T-helper 1 cell treated with Interleukin-12 subunit alpha and Interleukin-12 subunit beta and Interleukin-4 antibody, amounts not matched to agents 30 μg/mL and 1 μg/mL, for 36 hours (primary cell): Measurements from ENCODE around the gene IGHMBP2.

Experiments
- H3K27ac Mint-ChIP-seq: one replicate; pipeline ENCODE4 v1.8.0; 2021; ENCODE audit warnings: mild to moderate bottlenecking, mixed read lengths
- H3K27me3 Mint-ChIP-seq: one replicate; pipeline ENCODE4 v1.8.0; 2021; ENCODE audit warnings: low read depth, mixed read lengths
- H3K36me3 Mint-ChIP-seq: one replicate; pipeline ENCODE4 v1.8.0; 2021; ENCODE audit warnings: low read depth, mixed read lengths
- H3K4me1 Mint-ChIP-seq: one replicate; pipeline ENCODE4 v1.8.0; 2021; ENCODE audit warnings: low read depth, mixed read lengths
- H3K4me3 Mint-ChIP-seq: one replicate; pipeline ENCODE4 v1.8.0; 2021; ENCODE audit warnings: mild to moderate bottlenecking, moderate library complexity, mixed read lengths
- H3K9me3 Mint-ChIP-seq: one replicate; pipeline ENCODE4 v1.8.0; 2021; ENCODE audit warnings: mixed read lengths

The IGHMBP2 gene

DNA sequence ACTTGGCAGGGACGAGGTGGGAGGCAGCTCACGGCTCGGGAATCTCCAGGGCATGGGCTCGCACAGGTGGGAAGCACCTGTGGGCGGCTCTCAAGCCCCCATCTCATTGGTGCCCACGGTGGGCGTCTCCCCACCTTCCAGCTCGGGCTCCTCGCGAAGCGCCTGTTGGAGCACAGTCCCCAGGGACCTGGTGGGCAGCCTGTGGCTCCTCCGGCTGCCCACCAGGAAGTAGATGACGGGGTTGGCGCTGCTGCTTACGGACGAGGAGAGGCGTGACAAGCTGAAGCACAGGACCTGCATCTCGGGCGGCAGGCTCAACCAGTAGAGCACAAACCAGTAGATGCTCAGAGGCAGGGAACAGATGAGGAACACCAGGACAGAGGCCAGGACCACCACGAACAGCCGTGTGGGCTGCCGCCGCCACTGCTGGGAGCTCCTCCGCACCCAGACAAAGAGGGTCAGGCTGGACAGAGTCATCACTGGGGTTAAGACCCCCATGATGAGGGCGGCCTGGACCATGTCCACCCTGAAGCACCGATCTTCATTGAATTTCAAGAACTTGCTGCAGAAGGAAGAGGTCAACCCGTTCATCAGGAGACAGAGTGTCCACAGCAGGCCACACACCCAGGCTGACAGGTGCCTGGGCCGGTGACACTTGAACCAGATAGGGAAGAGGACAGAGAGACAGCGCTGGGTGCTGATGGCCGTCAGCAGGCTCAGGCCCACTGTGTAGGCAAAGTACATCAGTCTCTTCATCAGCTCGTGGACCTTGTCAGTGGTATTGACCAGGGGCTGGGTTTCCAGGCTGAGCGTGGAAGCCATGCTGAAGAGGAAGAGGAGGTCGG is 76.5 kb downstream of the IGHMBP2 start:
- H3K4me1 Mint-ChIP-seq = no peaks in the 10 kb centered on the region
- no peaks in the 10 kb centered on the region for H3K9me3 Mint-ChIP-seq
- H3K36me3 Mint-ChIP-seq = no peaks in the 10 kb centered on the region
- H3K4me3 Mint-ChIP-seq = no peak overlapping the region
- H3K27me3 Mint-ChIP-seq = peaks cover 6% of the 10 kb centered on the region
- H3K27ac Mint-ChIP-seq = no peak overlapping the region

DNA sequence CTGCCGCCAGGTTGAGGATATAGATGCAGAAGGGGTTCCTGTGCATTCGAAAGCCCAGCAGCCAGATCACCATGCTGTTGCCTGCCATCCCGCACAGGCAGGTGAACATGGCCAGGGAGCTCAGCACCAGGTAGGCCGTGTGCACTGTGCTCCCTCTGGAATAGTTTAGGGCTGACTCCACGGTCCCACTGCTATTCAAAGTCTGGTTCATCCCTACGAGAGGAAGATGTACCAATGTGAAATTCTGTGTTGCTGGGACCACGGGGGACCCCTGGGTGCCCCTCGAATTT is 77.0 kb downstream of the IGHMBP2 start, which contains the start of gene MRGPRD:
TSS of gene MRGPRD (minus strand) at position 211 of the 290 bp plus-strand sequence. CDS start at position 211, 0 bp downstream.
- no peak within 1 kb of the TSS for H3K27ac Mint-ChIP-seq
- no peak within 1 kb of the TSS for H3K4me3 Mint-ChIP-seq
- H3K27me3 Mint-ChIP-seq = peaks cover 7% of the 10 kb centered on the region
- no peaks in the 10 kb centered on the region for H3K36me3 Mint-ChIP-seq
- H3K9me3 Mint-ChIP-seq = no peaks in the 10 kb centered on the region
- H3K4me1 Mint-ChIP-seq = no peaks in the 10 kb centered on the region

DNA sequence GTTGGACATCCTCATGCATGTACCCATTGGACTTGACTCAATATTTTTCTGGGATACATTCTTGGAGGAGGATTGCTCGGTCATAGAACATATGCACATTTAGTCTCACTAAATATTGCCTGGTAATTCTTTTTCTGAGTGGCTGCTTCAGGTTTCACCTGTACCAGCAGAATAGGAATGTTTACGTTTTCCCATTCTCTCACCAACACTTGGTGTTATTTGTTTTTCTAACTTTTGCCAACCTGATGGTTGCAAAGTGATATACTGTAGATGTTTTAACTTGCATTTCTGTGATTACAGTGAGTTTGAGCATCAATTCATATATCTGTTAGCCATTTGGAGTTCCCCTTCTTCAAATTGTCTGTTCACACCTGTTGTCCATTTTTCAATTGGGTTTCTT is 78.4 kb downstream of the IGHMBP2 start:
- no peak overlapping the region for H3K4me3 Mint-ChIP-seq
- peaks cover 16% of the 10 kb centered on the region for H3K27me3 Mint-ChIP-seq
- no peak overlapping the region for H3K27ac Mint-ChIP-seq
- no peaks in the 10 kb centered on the region for H3K36me3 Mint-ChIP-seq
- H3K9me3 Mint-ChIP-seq = peaks cover 7% of the 10 kb centered on the region
- no peaks in the 10 kb centered on the region for H3K4me1 Mint-ChIP-seq

DNA sequence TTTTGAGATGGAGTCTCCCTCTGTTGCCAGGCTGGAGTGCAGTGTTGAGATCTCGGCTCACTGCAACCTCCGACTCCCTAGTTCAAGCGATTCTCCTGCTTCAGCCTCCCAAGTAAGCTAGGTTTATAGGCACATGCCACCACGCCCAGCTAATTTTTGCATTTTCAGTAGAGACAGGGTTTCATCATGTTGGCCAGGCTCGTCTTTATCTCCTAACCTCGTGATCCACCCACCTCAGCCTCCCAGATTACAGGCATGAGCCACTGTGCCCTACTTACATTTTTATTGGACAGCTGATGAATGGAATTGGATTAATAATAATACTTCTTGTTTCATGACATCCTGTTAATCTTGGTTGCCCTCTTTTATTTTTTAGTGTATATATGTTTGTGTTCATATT is 80.1 kb downstream of the IGHMBP2 start:
- H3K4me3 Mint-ChIP-seq = no peak overlapping the region

DNA sequence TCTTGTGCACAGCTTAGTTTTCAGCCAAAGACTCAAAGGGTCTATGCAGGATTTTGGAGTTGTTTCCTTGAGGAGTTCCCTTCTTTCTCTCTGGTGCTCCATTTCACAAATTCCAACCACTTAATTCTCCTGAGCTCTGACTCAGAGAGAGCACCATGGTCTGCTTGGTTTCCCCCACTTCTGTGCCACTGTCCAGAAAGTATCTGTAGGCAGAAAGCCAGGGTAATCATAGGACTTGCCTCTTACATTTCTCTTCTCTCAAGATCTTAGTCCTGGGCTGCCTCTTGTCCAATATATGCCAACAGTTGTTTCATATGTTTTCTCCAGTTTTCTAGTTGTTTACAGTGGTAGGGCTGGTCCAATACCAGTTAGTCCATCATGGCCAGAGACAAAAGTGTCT is 83.5 kb downstream of the IGHMBP2 start:
- H3K4me1 Mint-ChIP-seq = peaks cover 1% of the 10 kb centered on the region
- peaks cover 28% of the 10 kb centered on the region for H3K27me3 Mint-ChIP-seq
- H3K4me3 Mint-ChIP-seq = no peak overlapping the region
- no peaks in the 10 kb centered on the region for H3K36me3 Mint-ChIP-seq
- H3K9me3 Mint-ChIP-seq = peaks cover 9% of the 10 kb centered on the region
- H3K27ac Mint-ChIP-seq = no peak overlapping the region

More for the DNA sequence above, 80.1 kb downstream of the IGHMBP2 start:
- Mint-ChIP-seq H3K9me3 (peaks cover 9% of the 10 kb centered on the region), H3K4me1 (peaks cover under 1% of the 10 kb centered on the region), H3K36me3 (no peaks in the 10 kb centered on the region), H3K27me3 (peaks cover 29% of the 10 kb centered on the region), H3K27ac (no peak overlapping the region)

DNA sequence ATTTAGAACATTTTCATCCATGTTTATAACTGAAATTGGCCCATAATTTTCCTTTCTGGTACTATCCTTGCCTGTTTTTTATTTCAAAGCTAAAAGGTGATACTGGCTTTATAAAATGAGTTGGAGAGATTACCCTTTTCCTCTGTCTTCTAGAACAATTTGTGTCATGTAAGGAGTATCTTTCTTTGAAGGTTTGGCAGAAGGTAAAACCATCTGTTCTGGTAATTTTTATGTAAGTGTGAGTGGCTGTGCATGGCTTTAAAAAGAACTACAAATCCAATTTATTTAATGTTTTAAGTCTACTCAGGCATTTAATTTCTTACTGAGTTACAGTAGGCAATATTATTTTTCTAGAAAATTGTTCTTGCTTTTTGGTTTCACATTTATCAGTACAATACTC is 84.8 kb downstream of the IGHMBP2 start:
- Mint-ChIP-seq H3K4me3 (no peak overlapping the region), H3K27me3 (peaks cover 30% of the 10 kb centered on the region), H3K27ac (no peak overlapping the region), H3K4me1 (peaks cover 4% of the 10 kb centered on the region), H3K9me3 (peaks cover 9% of the 10 kb centered on the region), H3K36me3 (no peaks in the 10 kb centered on the region)
